IMR-90 (cell line): ENCODE measurements around the gene CARD19. TPM values are rescaled to one million over a fixed set of nuclear protein-coding genes. Genes with fewer than 3 reads are reported as not detected.

Experiments
- ATAC-seq: fragments of 200-7000 bp; cut with Tn5 transposase; 2 replicates; pipeline ENCODE4 v1.9.1; 2020; ENCODE audit warnings: low read depth, mild to moderate bottlenecking, moderate library complexity
- BruUV-seq: library from RNA; stranded (reverse); fragments of 400-500 nt; replicated peaks from 2 replicates; lab custom pipeline; 2021; lab: Mats Ljungman, UMichigan
- CTCF ChIA-PET: fragments of 300-600 bp; formaldehyde crosslinking; extraction: SDS; loops from one replicate; lab custom pipeline; 2021; ENCODE audit warnings: antibody characterized with exemption; lab: Yijun Ruan, JAX
- POLR2A ChIA-PET: fragments of 300-600 bp; sonication (Branson Sonifier 250); formaldehyde crosslinking; loops from one replicate; lab custom pipeline; 2022; ENCODE audit warnings: antibody characterized with exemption; ENCODE audit not compliant: unreplicated experiment; lab: Charles Lee
- DNase-seq: peaks from one replicate; pipeline ENCODE4 v3.0.0; 2013
- H2AFZ ChIP-seq: replicated peaks from 2 replicates; pipeline ENCODE3; 2013; ENCODE audit warnings: low read length, mild to moderate bottlenecking; ENCODE audit not compliant: poor library complexity
- H2AK5ac ChIP-seq: 2 replicates; pipeline ENCODE4 v1.6.1; 2013; ENCODE audit warnings: low read depth, low read length, inconsistent platforms
- H2AK9ac ChIP-seq: replicated peaks from 2 replicates; pipeline ENCODE3; 2013; ENCODE audit warnings: mild to moderate bottlenecking, low read depth, low read length, moderate library complexity; ENCODE audit not compliant: poor library complexity
- H2BK120ac ChIP-seq: 2 replicates; pipeline ENCODE4 v1.6.1; 2013; ENCODE audit warnings: low read depth, low read length, inconsistent platforms
- H2BK15ac ChIP-seq: 3 replicates; pipeline ENCODE4 v1.6.1; 2013; ENCODE audit warnings: low read depth, low read length, inconsistent platforms
- H2BK20ac ChIP-seq: 2 replicates; pipeline ENCODE4 v1.6.1; 2013; ENCODE audit warnings: low read depth, mild to moderate bottlenecking, inconsistent platforms, low read length, moderate library complexity
- H2BK5ac ChIP-seq: 2 replicates; pipeline ENCODE4 v1.6.1; 2013; ENCODE audit warnings: mild to moderate bottlenecking, low read depth, low read length, inconsistent platforms; ENCODE audit not compliant: poor library complexity, severe bottlenecking
- H3K14ac ChIP-seq: replicated peaks from 2 replicates; pipeline ENCODE4 v1.6.1; 2013; ENCODE audit warnings: low read depth, low read length, inconsistent platforms
- H3K18ac ChIP-seq: 2 replicates; pipeline ENCODE4 v1.6.1; 2013; ENCODE audit warnings: low read depth, low read length, control low read depth
- H3K23ac ChIP-seq: 2 replicates; pipeline ENCODE4 v1.6.1; 2013; ENCODE audit warnings: low read depth, low read length, inconsistent platforms
- H3K27ac ChIP-seq: 2 replicates; pipeline ENCODE4 v1.5.1; 2013; ENCODE audit warnings: mild to moderate bottlenecking, control low read depth, low read length; ENCODE audit not compliant: insufficient read depth
- H3K27me3 ChIP-seq: 2 replicates; pipeline ENCODE4 v1.6.1; 2013; ENCODE audit warnings: low read length; ENCODE audit not compliant: control insufficient read depth, insufficient read depth
- H3K36me3 ChIP-seq: 2 replicates; pipeline ENCODE4 v1.6.1; 2013; ENCODE audit warnings: low read length, mixed read lengths; ENCODE audit not compliant: control insufficient read depth, insufficient read depth
- H3K4ac ChIP-seq: 2 replicates; pipeline ENCODE4 v1.6.1; 2013; ENCODE audit warnings: low read depth, low read length, inconsistent platforms
- H3K4me1 ChIP-seq: 2 replicates; pipeline ENCODE4 v1.6.1; 2013; ENCODE audit warnings: low read length, mixed read lengths; ENCODE audit not compliant: control insufficient read depth, insufficient read depth
- H3K4me2 ChIP-seq: 2 replicates; pipeline ENCODE4 v1.6.1; 2013; ENCODE audit warnings: low read depth, mild to moderate bottlenecking, control low read depth, low read length, moderate library complexity
- H3K4me3 ChIP-seq: 2 replicates; pipeline ENCODE4 v1.5.1; 2013; ENCODE audit warnings: low read depth, mild to moderate bottlenecking, control low read depth, low read length, moderate library complexity; ENCODE audit not compliant: insufficient read depth
- H3K56ac ChIP-seq: 2 replicates; pipeline ENCODE4 v1.6.1; 2013; ENCODE audit warnings: low read length, inconsistent platforms; ENCODE audit not compliant: insufficient read depth; ENCODE audit errors: extremely low read depth
- H3K79me1 ChIP-seq, 2 experiments: 2 replicates each; pipeline ENCODE4 v1.6.1; 2013; ENCODE audit warnings: low read length in 2 of 2, inconsistent platforms in 1 of 2, low read depth in 1 of 2
- H3K9ac ChIP-seq: 2 replicates; pipeline ENCODE4 v1.6.1; 2013; ENCODE audit warnings: low read depth, low read length, control low read depth
- H3K9me1 ChIP-seq: 2 replicates; pipeline ENCODE4 v1.6.1; 2013; ENCODE audit warnings: low read length, inconsistent platforms; ENCODE audit not compliant: insufficient read depth
- H3K9me3 ChIP-seq: 2 replicates; pipeline ENCODE4 v1.6.1; 2013; ENCODE audit warnings: low read length; ENCODE audit not compliant: control insufficient read depth, insufficient read depth
- H4K20me1 ChIP-seq: 2 replicates; pipeline ENCODE4 v1.6.1; 2013; ENCODE audit warnings: low read length, inconsistent platforms; ENCODE audit not compliant: insufficient read depth
- H4K5ac ChIP-seq: 2 replicates; pipeline ENCODE4 v1.6.1; 2013; ENCODE audit warnings: mild to moderate bottlenecking, low read depth, low read length, control low read depth
- H4K8ac ChIP-seq, 2 experiments: 2 replicates each; pipeline ENCODE4 v1.6.1; 2013; ENCODE audit warnings: low read depth in 2 of 2, low read length in 2 of 2, control low read depth in 1 of 2, inconsistent platforms in 1 of 2
- H4K91ac ChIP-seq: 2 replicates; pipeline ENCODE4 v1.6.1; 2013; ENCODE audit warnings: low read depth, low read length, inconsistent platforms; ENCODE audit not compliant: insufficient read depth
- BHLHE40 ChIP-seq: fragments of 150-350 bp; IDR thresholded peaks from 2 replicates; pipeline ENCODE4 v1.6.1; 2016; ENCODE audit warnings: mild to moderate bottlenecking, low read depth, low read length
- CHD1 ChIP-seq: IDR thresholded peaks from 2 replicates; pipeline ENCODE4 v1.6.1; 2012; ENCODE audit warnings: low read depth, low read length, improper control_type of control experiment
- CTCF ChIP-seq: conservative IDR thresholded peaks from 2 replicates; pipeline ENCODE4 v1.5.1; 2012; ENCODE audit warnings: mild to moderate bottlenecking, low read depth, low read length, improper control_type of control experiment
- MAFK ChIP-seq: IDR thresholded peaks from 2 replicates; pipeline ENCODE4 v1.6.1; 2012; ENCODE audit warnings: low read depth, low read length, improper control_type of control experiment
- MAZ ChIP-seq: IDR thresholded peaks from 2 replicates; pipeline ENCODE4 v1.6.1; 2012; ENCODE audit warnings: low read depth, mild to moderate bottlenecking, low read length, improper control_type of control experiment, moderate library complexity, borderline replicate concordance
- MXI1 ChIP-seq: IDR thresholded peaks from 2 replicates; pipeline ENCODE4 v1.6.1; 2012; ENCODE audit warnings: low read depth, mild to moderate bottlenecking, low read length, moderate library complexity, borderline replicate concordance
- POLR2A ChIP-seq: IDR thresholded peaks from 2 replicates; pipeline ENCODE4 v1.6.1; 2012; ENCODE audit warnings: mild to moderate bottlenecking, low read depth, low read length
- RAD21 ChIP-seq: IDR thresholded peaks from 2 replicates; pipeline ENCODE4 v1.6.1; 2012; ENCODE audit warnings: low read length, improper control_type of control experiment
- RCOR1 ChIP-seq: IDR thresholded peaks from 2 replicates; pipeline ENCODE4 v1.6.1; 2012; ENCODE audit warnings: mild to moderate bottlenecking, low read length, improper control_type of control experiment; ENCODE audit not compliant: insufficient replicate concordance
- SMC3 ChIP-seq: fragments of 150-350 bp; IDR thresholded peaks from 2 replicates; pipeline ENCODE4 v1.6.1; 2016; ENCODE audit warnings: low read depth, mild to moderate bottlenecking, antibody characterized with exemption, low read length, moderate library complexity
- WGBS, 2 experiments: methylation state at CpG; one replicate each; pipeline versions ENCODE4 v1.1.5 to v1.1.7; 2013; ENCODE audit warnings: missing lambda C conversion rate in 2 of 2; ENCODE audit not compliant: insufficient read length in 1 of 2; ENCODE audit errors: extremely low coverage in 2 of 2; 5-methylcytosine and 5-hydroxymethylcytosine counted together
- dilution Hi-C: fragments of 300-500 bp; cut with HindIII; formaldehyde crosslinking; loops from one replicate; pipeline ENCODE4 v1.14.3; 2018; ENCODE audit warnings: low sequenced_read_pairs; ENCODE audit not compliant: unreplicated experiment
- in situ Hi-C: fragments of 300-500 bp; cut with MboI; formaldehyde crosslinking; loops from 3 replicates; pipeline ENCODE4 v1.14.3; 2019; ENCODE audit warnings: low sequenced_read_pairs, inconsistent platforms, mixed read lengths
- intact Hi-C: fragments of 100-400 bp; cut with micrococcal nuclease; formaldehyde crosslinking; loops from 2 replicates; pipeline ENCODE4 v1.10.0; 2022
- polyA plus RNA-seq, 3 experiments: library from polyadenylated mRNA; depleted of rRNA; stranded (reverse); fragments of >200 nt; gene quantifications; 2 replicates each; pipeline ENCODE4 v1.2.3, GENCODE V29; 2012; ENCODE audit warnings: low replicate concordance in 1 of 3
- total RNA-seq: library from RNA; depleted of rRNA; stranded (reverse); fragments of >200 nt; gene quantifications from 2 replicates; pipeline ENCODE4 v1.2.3, GENCODE V29; 2012
- TF ChIP-seq, protein P1 (sequence below): fragments of 150-350 bp; IDR thresholded peaks from 2 replicates; pipeline ENCODE4 v1.6.1; 2017; ENCODE audit warnings: mild to moderate bottlenecking, antibody characterized with exemption, low read length, low read depth

The CARD19 gene
- total and polyA plus RNA-seq, 2 of the 4 experiments (the other 2 are of a cell fraction) = 17.4 to 111 TPM

- in situ Hi-C loops = loop anchor here (10.0 to 25.0 kb wide), 2 partner anchors 337 to 444 kb away; partner anchors contain the start of genes FAM120A and FAM120AOS
Measured at GRCh38 chr9:93117924-93118862, 22.2 kb downstream of the CARD19 start.

More at GRCh38 chr9:93117924-93118862, 22.2 kb downstream of the CARD19 start:
- Histone ChIP-seq H3K27me3 (no peaks in the 10 kb centered on the region), H2AFZ (no peak overlapping the region), H3K23ac (no peak overlapping the region), H3K79me1 (0 out of 4 replicates have a peak, but pooled peaks cover 0 to 5% of the 10 kb centered on the region in 2 experiments), H4K20me1 (no peaks in the 10 kb centered on the region; the same call in 1 of the 2 replicates), H3K9ac (no peak overlapping the region), H4K5ac (no peak overlapping the region), H3K4me1 (peaks cover 15% of the 10 kb centered on the region), H2AK9ac (no peak overlapping the region), H3K27ac (no peak overlapping the region), H3K4me3 (no peak overlapping the region), H3K14ac (no peak overlapping the region), H4K8ac (no peak overlapping the region), H2AK5ac (no peak overlapping the region), H3K9me1 (peaks cover 20% of the 10 kb centered on the region), H3K56ac (no peak overlapping the region), H4K91ac (no peak overlapping the region; the same call in 1 of the 2 replicates), H3K18ac (no peak overlapping the region), H3K4ac (peak overlapping the region; percentile 5; the same call in 1 of the 2 replicates), H3K9me3 (no peaks in the 10 kb centered on the region), H3K36me3 (peaks cover 14% of the 10 kb centered on the region; the same call in 1 of the 2 replicates), H2BK5ac (no peak overlapping the region), H2BK120ac (no peak overlapping the region), H2BK20ac (no peak overlapping the region), H3K4me2 (no peak overlapping the region), H2BK15ac (no peak overlapping the region)
- POLR2A ChIA-PET = no interaction called here
- DNase-seq (no peak), ATAC-seq (no peak)
- CTCF ChIA-PET = interaction anchor here (1.2 kb wide), 1 partner anchor 9 kb away, joined by 4 read pairs; no protein-coding TSS in a partner anchor
- WGBS, 2 experiments = 96 to 100% methylated on average over 3 to 5 of the region's 12 CpGs
- dilution Hi-C loops = no loop called here
- no TSS peak for BruUV-seq
- TF ChIP-seq POLR2A = no peak; the same call in 1 of the 2 replicates
- no peak for TF ChIP-seq MAZ
- no peak for TF ChIP-seq RCOR1
- no peak for TF ChIP-seq BHLHE40
- TF ChIP-seq CHD1 = no peak
- no peak for TF ChIP-seq CTCF
- no peak for TF ChIP-seq RAD21
- no peak for TF ChIP-seq SMC3
- TF ChIP-seq MAFK = no peak
- TF ChIP-seq, protein P1, sequence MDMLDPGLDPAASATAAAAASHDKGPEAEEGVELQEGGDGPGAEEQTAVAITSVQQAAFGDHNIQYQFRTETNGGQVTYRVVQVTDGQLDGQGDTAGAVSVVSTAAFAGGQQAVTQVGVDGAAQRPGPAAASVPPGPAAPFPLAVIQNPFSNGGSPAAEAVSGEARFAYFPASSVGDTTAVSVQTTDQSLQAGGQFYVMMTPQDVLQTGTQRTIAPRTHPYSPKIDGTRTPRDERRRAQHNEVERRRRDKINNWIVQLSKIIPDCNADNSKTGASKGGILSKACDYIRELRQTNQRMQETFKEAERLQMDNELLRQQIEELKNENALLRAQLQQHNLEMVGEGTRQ = no peak
- TF ChIP-seq MXI1 = no peak
- intact Hi-C loops = no loop called here
